Rectal smooth muscle tissue (tissue), 1 donor: ENCODE results near the gene ENSA.
"Not testable (repeated sequence)": the region's sequence is repeated elsewhere in the genome, so short reads cannot be mapped to it uniquely, and the experiment has no call there.

Source experiments
- H3K27ac ChIP-seq: one replicate; pipeline ENCODE4 v1.7.0; 2013; ENCODE audit warnings: low read depth, low read length, inconsistent platforms
- H3K27me3 ChIP-seq: one replicate; pipeline ENCODE4 v1.7.0; 2013; ENCODE audit warnings: low read length; ENCODE audit not compliant: control insufficient read depth, insufficient read depth
- H3K36me3 ChIP-seq: one replicate; pipeline ENCODE4 v1.7.0; 2013; ENCODE audit warnings: low read length; ENCODE audit not compliant: control insufficient read depth, insufficient read depth
- H3K4me1 ChIP-seq: one replicate; pipeline ENCODE4 v1.7.0; 2013; ENCODE audit warnings: low read length; ENCODE audit not compliant: control insufficient read depth, insufficient read depth
- H3K4me3 ChIP-seq: one replicate; pipeline ENCODE4 v1.7.0; 2013; ENCODE audit warnings: low read length
- H3K9ac ChIP-seq: one replicate; pipeline ENCODE4 v1.7.0; 2013; ENCODE audit warnings: low read length

Gene ENSA, protein sequence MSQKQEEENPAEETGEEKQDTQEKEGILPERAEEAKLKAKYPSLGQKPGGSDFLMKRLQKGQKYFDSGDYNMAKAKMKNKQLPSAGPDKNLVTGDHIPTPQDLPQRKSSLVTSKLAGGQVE

DNA sequence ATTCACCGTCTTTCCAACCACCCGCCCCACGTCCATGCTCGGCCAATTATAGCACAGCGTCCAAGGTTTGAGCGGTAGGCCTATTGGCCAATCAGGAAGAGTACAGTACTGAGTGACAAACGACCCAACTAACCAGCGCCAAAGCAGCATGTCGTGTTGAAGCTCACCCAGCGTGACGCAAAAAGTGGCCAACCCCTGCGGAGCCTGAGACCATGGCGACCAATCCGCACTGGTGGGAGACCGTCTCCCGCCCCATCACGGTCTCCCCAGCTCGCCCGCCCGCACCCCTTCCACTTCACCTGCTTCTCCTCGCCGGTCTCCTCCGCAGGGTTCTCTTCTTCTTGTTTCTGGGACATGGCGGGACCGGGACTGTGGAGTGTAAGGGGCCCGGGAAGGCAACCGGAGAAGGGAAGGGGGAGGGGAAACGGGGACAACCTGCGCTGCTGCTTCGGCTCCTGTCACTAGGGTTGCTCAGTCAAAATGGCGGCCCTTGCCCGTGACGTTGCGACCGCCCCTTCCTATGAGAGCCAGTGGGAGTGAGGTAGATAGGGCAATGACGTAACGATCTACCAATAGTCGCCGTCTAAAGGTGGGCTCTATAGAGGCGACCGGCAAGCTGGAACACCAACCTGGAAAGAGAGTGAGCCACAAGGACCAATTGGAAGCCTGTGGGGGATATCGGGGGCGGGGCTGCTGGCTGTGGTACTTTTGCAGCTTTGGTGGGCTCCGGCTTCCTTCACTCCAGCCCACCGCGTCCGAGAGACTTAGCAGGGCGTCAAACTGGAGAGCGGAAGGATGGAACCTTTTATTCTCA, at the start of gene ENSA:
TSS of gene ENSA (minus strand) at position 498 of the 814 bp plus-strand sequence. CDS start at position 356, 142 bp downstream.
- H3K9ac ChIP-seq = peak within 1 kb of the TSS; percentile 73
- peaks cover 14% of the 10 kb centered on the region for H3K4me1 ChIP-seq
- H3K27me3 ChIP-seq = no peaks in the 10 kb centered on the region
- H3K27ac ChIP-seq = peak within 1 kb of the TSS; percentile 99
- H3K36me3 ChIP-seq = peaks cover 20% of the 10 kb centered on the region
- peak within 1 kb of the TSS; percentile 76 for H3K4me3 ChIP-seq

DNA sequence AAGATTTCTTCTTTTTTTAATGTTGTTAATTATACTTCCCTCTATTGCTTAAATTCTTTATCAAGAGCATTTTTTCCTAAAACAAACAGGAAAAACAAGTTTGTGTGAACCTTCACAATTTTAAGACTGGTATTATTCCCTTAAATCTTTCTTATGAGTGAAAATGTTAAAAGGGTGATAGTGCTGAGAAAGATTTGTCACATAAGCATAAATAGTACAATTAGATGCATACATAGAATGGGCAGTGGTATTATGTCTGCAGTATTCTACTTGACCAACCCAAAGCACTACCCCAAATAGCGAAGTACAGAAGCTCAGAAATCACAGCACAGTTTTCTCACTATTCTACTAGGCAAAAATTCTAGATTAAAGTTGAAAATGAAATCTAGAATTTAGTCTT, 49.6 kb upstream of the ENSA start:
- Histone ChIP-seq H3K27ac (no peak overlapping the region), H3K9ac (no peak overlapping the region), H3K36me3 (no peaks in the 10 kb centered on the region), H3K27me3 (no peaks in the 10 kb centered on the region), H3K4me3 (no peak overlapping the region), H3K4me1 (no peaks in the 10 kb centered on the region)

DNA sequence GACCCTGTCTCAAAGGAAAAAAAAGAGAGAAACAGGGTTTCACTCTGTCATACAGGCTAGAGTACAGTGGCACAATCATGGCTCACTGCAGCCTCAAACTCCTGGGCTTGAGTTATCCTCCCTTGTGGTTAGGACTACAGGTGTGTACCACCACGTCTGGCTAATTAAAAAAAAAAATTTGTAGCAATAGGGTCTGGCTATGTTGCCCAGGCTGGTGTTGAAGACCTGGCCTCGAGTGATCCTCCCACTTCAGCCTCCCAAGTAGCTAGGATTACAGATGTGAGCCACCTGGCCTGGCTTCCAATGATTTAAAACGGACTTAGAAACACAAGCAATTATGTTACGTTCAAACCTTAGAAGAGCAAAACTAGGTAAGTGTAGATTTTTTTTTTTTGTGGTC, 45.5 kb upstream of the ENSA start:
- Histone ChIP-seq H3K4me1 (no peaks in the 10 kb centered on the region), H3K36me3 (no peaks in the 10 kb centered on the region), H3K9ac (no peak overlapping the region), H3K27ac (no peak overlapping the region), H3K27me3 (no peaks in the 10 kb centered on the region), H3K4me3 (no peak overlapping the region)

DNA sequence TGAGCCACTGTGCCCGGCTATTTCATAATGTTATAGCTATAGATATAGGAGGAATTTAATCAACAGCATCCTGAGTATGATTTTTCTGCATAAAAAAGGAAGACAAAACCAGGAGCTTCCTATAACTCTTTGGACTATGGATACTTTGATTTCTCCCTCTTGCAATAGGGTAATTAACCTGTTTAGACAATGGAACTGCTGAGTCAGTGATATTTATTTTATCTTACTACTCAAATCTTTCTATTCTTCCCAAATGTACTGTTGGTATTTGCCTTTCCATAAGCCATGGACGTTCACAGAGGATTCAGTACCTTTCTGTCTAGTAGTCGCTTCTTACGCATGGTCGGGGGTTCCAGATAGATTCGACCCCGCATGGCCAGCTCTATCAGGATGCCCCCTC, 33.9 kb upstream of the ENSA start:
- H3K9ac ChIP-seq = no peak overlapping the region
- no peaks in the 10 kb centered on the region for H3K4me1 ChIP-seq
- H3K27ac ChIP-seq = no peak overlapping the region
- H3K36me3 ChIP-seq = peaks cover 3% of the 10 kb centered on the region
- no peaks in the 10 kb centered on the region for H3K27me3 ChIP-seq
- H3K4me3 ChIP-seq = no peak overlapping the region

DNA sequence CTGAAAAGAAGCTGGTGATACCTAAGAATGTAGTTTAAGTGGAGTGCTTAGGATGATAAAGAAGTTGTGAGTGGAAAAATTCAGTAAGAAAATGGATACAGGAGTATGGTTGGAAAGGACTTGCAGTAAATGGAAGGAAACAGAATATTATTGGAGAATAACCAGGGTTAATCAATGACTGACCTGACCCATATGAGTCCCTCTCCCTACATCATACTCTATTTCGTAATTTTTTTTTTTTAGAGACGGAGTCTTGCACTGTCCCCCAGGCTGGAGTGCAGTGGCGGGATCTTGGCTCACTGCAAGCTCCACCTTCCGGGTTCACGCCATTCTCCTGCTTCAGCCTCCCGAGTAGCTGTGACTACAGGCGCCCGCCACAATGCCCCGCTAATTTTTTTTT, 33.4 kb upstream of the ENSA start:
- Histone ChIP-seq H3K4me1 (no peaks in the 10 kb centered on the region), H3K27me3 (no peaks in the 10 kb centered on the region), H3K9ac (no peak overlapping the region), H3K27ac (no peak overlapping the region), H3K4me3 (no peak overlapping the region), H3K36me3 (peaks cover 5% of the 10 kb centered on the region)

DNA sequence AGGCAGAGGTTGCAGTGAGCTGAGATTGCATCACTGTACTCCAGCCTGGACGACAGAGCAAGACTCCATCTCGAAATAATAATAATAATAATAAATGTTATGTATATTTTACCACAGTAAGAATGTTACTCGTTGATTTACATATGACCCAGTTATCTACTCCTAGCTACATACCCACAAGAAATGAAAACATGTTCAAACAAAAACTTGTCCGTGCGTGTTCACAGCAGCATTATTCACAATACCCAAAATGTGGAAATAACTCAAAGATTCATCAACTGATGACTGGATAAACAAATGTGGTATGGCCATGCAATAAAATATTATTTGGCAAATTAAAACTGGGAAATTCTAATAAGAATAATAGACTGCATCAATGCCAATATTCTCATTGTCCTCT, 31.7 kb upstream of the ENSA start:
- H3K9ac ChIP-seq = no peak overlapping the region
- no peaks in the 10 kb centered on the region for H3K4me1 ChIP-seq
- no peak overlapping the region for H3K4me3 ChIP-seq
- H3K27ac ChIP-seq = no peak overlapping the region
- peaks cover 5% of the 10 kb centered on the region for H3K36me3 ChIP-seq
- no peaks in the 10 kb centered on the region for H3K27me3 ChIP-seq

DNA sequence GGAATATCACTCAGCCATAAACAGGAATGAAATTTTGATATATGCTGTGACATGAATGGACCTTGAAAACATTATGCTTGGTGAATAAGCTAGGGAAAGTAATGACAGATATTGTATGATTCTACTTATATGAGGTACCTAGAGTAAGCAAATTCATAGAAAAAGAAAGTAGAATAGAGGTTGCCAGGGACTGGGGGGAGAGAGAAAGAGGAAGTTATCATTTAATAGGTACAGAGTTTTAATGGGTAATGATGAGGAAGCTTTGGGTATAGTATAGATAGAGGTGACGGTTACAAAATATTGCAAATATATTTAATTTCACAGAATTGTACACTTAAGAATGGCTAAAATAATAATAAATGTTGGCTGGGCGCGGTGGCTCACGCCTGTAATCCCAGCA, 31.2 kb upstream of the ENSA start:
- Histone ChIP-seq H3K27me3 (no peaks in the 10 kb centered on the region), H3K4me3 (no peak overlapping the region), H3K36me3 (peaks cover 5% of the 10 kb centered on the region), H3K27ac (no peak overlapping the region), H3K9ac (no peak overlapping the region), H3K4me1 (no peaks in the 10 kb centered on the region)

DNA sequence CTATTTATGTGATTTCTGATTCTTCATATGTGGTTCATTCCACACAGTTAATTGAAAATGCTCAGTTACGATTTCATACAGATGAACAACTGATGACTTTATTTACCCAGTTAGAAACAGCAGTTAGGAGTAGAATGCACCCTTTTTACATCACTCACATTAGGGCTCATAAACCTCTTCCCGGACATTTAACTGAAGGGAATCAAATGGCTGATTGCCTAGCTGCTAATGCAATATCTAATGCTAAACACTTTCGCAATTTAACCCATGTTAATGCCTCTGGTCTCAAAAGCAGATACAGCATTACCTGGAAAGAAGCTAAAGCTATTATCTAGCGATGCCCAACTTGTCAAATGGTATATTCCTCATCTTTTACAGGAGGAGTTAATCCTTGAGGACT, 27.7 kb upstream of the ENSA start:
- H3K36me3 ChIP-seq, H3K9ac ChIP-seq, H3K27me3 ChIP-seq, H3K4me3 ChIP-seq, H3K4me1 ChIP-seq, H3K27ac ChIP-seq: not testable (repeated sequence)

DNA sequence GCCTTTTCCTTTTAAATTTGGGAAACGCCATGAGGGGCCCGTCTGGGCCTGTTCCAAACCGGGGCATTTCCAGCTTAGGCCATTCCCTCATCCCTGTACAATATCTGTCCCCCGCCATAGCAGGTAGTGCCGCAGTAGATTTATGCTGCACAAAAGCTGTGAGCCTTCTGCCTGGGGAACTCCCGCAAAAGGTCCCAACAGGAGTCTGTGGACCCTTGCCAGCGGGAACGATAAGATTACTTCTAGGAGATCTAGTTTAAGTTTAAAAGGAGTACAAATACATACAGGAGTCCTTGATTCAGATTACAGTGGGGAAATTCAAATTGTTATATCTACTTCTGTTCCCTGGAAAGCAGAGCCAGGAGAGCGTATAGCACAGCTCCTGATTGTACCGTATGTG, 25.2 kb upstream of the ENSA start:
- H3K27me3 ChIP-seq, H3K9ac ChIP-seq, H3K27ac ChIP-seq, H3K4me3 ChIP-seq, H3K4me1 ChIP-seq, H3K36me3 ChIP-seq: not testable (repeated sequence)

DNA sequence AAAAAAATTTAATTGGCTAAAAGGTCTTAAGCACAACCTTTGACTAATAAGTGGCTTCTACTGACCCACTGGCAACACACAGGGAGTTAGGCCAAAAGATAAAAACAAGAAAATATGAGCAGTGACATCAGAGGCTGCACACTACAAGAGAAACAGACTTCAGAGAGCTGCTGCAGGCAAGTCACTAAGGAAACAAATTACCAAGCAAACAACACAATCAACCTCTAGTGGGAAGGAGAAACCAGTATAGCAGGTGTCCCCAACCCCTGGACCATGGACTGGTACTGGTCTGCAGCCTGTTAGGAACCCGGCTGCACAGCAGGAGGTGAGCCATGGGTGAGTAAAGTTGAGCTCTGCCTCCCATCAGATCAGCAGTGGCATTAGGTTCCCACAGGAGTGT, 20.8 kb upstream of the ENSA start:
- no peaks in the 10 kb centered on the region for H3K4me1 ChIP-seq
- peaks cover 7% of the 10 kb centered on the region for H3K36me3 ChIP-seq
- no peak overlapping the region for H3K27ac ChIP-seq
- H3K4me3 ChIP-seq = no peak overlapping the region
- H3K27me3 ChIP-seq = no peaks in the 10 kb centered on the region
- no peak overlapping the region for H3K9ac ChIP-seq

DNA sequence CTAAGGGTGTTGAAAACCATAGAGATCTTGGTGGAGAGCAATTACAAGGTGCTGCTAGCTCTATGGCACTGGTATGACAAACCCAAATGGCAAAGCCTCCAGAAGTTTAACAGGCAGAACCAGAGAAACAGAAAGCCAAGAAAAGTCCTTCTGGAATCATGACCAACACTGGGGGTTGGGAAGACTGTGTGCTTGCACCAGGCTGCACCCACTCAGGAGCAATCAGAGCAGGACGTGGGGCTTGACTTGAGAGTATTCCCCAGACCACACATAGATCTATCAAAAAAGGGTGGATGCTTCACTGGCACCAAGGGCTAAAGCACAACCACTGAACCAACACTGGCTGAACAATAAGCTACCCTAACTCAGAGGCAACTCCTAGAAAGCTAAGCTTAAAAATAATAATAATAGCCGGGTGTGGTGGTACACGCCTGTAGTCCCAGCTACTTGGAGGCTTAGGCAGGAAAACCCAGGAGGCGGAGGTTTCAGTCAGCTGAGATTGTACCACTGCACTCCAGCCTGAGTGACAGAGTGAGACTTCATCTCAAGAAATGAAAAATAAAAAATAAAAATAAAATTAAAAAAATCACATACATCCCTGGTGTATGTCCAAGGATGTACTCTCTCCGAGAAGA, 20.1 kb upstream of the ENSA start:
- Histone ChIP-seq H3K9ac (no peak overlapping the region), H3K27ac (no peak overlapping the region), H3K4me3 (no peak overlapping the region), H3K27me3 (no peaks in the 10 kb centered on the region), H3K4me1 (no peaks in the 10 kb centered on the region), H3K36me3 (peaks cover 7% of the 10 kb centered on the region)

DNA sequence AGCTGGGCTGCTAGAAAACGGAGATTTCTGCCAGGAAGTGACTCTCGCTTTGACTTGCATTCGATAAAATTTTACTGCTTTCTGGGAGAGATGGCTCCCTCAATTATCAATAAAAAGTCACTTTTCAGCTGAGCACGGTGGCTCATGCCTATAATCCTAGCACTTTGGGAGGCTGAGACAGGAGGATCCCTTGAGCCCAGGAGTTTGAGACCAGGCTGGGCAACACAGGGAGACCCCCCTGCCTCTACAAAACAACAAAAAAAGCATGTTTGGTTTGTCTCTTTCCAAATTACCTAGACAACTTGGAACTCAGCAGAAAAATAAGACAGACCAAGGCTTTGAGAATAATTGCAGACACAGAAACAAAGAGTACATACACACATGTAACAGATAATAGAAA, 12.9 kb upstream of the ENSA start:
- no peaks in the 10 kb centered on the region for H3K36me3 ChIP-seq
- no peaks in the 10 kb centered on the region for H3K27me3 ChIP-seq
- no peak overlapping the region for H3K4me3 ChIP-seq
- no peaks in the 10 kb centered on the region for H3K4me1 ChIP-seq
- no peak overlapping the region for H3K9ac ChIP-seq
- no peak overlapping the region for H3K27ac ChIP-seq
